K562 (cell line): ENCODE results near the gene NKX2-2. TPM values are rescaled to one million over a fixed set of nuclear protein-coding genes. Genes with fewer than 3 reads are reported as not detected.

Experiments used
- ATAC-seq: fragments of 200-7000 bp; cut with Tn5 transposase; 3 replicates; pipeline ENCODE4 v1.9.1; 2020; ENCODE audit warnings: moderate library complexity
- BruUV-seq: library from RNA; stranded (reverse); fragments of 400-500 nt; replicated peaks from 2 replicates; lab custom pipeline; 2021; lab: Mats Ljungman, UMichigan
- CTCF ChIA-PET: fragments of 300-600 bp; formaldehyde crosslinking; extraction: SDS; loops from one replicate; lab custom pipeline; 2021; ENCODE audit warnings: low intra/inter-chr PET ratio; lab: Yijun Ruan, JAX
- POLR2A ChIA-PET: fragments of 300-600, 350-650 bp; sonication (Branson Sonifier 250); formaldehyde crosslinking; extraction: SDS; loops from one replicate; lab custom pipeline; 2021; ENCODE audit warnings: antibody characterized with exemption, inconsistent platforms; lab: Yijun Ruan, JAX
- DNase-seq, 4 experiments: peaks; one replicate each; pipeline versions ENCODE4 v3.0.0 to v3.0.0-alpha.2; 2011 to 2018; ENCODE audit warnings: low spot score in 3 of 4, mixed read lengths in 3 of 4; ENCODE audit errors: extremely low read depth in 1 of 4
- FAIRE-seq: peaks from 2 replicates; lab custom pipeline; 2011; peaks lifted over from hg19 to GRCh38; lab: Jason Lieb, UNC
- H2AFZ ChIP-seq: 2 replicates; pipeline ENCODE4 v1.6.0; 2011; ENCODE audit warnings: low read depth, low read length, control low read depth, inconsistent platforms
- H3K27ac ChIP-seq: fragments of 200-600 bp; 3 replicates; pipeline ENCODE4 v1.8.0; 2011; ENCODE audit warnings: low read depth, mild to moderate bottlenecking, control low read depth, inconsistent platforms, low read length, moderate library complexity, mixed read lengths; ENCODE audit errors: extremely low read depth
- H3K27me3 ChIP-seq, 2 experiments: fragments of 300-600 bp in 1 of 2; 2 replicates in 1 of 2; 3 replicates in 1 of 2; pipeline versions ENCODE4 v1.6.0 to v1.8.0; 2011; ENCODE audit warnings: inconsistent platforms in 2 of 2, low read length in 2 of 2, mild to moderate bottlenecking in 1 of 2, mixed read lengths in 1 of 2, moderate library complexity in 1 of 2; ENCODE audit not compliant: control insufficient read depth in 2 of 2, insufficient read depth in 2 of 2
- H3K36me3 ChIP-seq: fragments of 300-600 bp; 3 replicates; pipeline ENCODE4 v1.8.0; 2011; ENCODE audit warnings: mild to moderate bottlenecking, low read length, inconsistent platforms; ENCODE audit not compliant: control insufficient read depth, insufficient read depth
- H3K4me1 ChIP-seq, 2 experiments: fragments of 200-600 bp in 1 of 2; replicated peaks in 1 of 2; 2 replicates in 1 of 2; 3 replicates in 1 of 2; pipeline versions ENCODE4 v1.5.1 to v1.8.0; 2011; ENCODE audit warnings: inconsistent platforms in 2 of 2, low read length in 2 of 2, mild to moderate bottlenecking in 1 of 2, mixed read lengths in 1 of 2, moderate library complexity in 1 of 2; ENCODE audit not compliant: control insufficient read depth in 2 of 2, insufficient read depth in 2 of 2
- H3K4me2 ChIP-seq: 2 replicates; pipeline ENCODE4 v1.6.1; 2011; ENCODE audit warnings: low read length, control low read depth, inconsistent platforms, mixed read lengths; ENCODE audit not compliant: insufficient read depth
- H3K4me3 ChIP-seq: fragments of 200-600 bp; sonication (generic), shearing (Covaris generic); 2 replicates; pipeline ENCODE4 v1.5.1; 2016; ENCODE audit warnings: control low read depth, inconsistent platforms
- H3K79me2 ChIP-seq: fragments of 200-600 bp; 3 replicates; pipeline ENCODE4 v1.8.0; 2011; ENCODE audit warnings: low read length, inconsistent platforms; ENCODE audit not compliant: control insufficient read depth, insufficient read depth
- H3K9ac ChIP-seq, 2 experiments: 2 replicates each; pipeline versions ENCODE4 v1.6.0 to v1.6.1; 2011; ENCODE audit warnings: low read depth in 2 of 2, low read length in 2 of 2, control low read depth in 1 of 2, inconsistent platforms in 1 of 2, mild to moderate bottlenecking in 1 of 2, mixed read lengths in 1 of 2; ENCODE audit not compliant: insufficient read depth in 1 of 2
- H3K9me1 ChIP-seq: one replicate; pipeline ENCODE4 v1.6.0; 2011; ENCODE audit warnings: inconsistent platforms, mild to moderate bottlenecking, low read length, moderate library complexity; ENCODE audit not compliant: control insufficient read depth, insufficient read depth
- H3K9me3 ChIP-seq: replicated peaks from 2 replicates; pipeline ENCODE4 v1.5.1; 2011; ENCODE audit warnings: low read depth, low read length, inconsistent platforms; ENCODE audit not compliant: control insufficient read depth, insufficient read depth
- H4K20me1 ChIP-seq: replicated peaks from 2 replicates; pipeline ENCODE4 v1.6.1; 2011; ENCODE audit warnings: low read length, inconsistent platforms, mixed read lengths; ENCODE audit not compliant: control insufficient read depth, insufficient read depth
- FOSL1 ChIP-seq: fragments of 200-800 bp; sonication (Bioruptor generic); conservative IDR thresholded peaks from 2 replicates; pipeline ENCODE4 v1.6.1; 2016; ENCODE audit warnings: missing genetic modification characterization, missing compliant biosample characterization
- WGBS: fragments of 100-300 bp; shearing (Covaris generic); methylation state at CpG from one replicate; pipeline ENCODE4 v1.1.6; 2016; ENCODE audit warnings: low coverage, mixed read lengths; ENCODE audit not compliant: insufficient coverage; ENCODE audit errors: missing lambda C conversion rate; 5-methylcytosine and 5-hydroxymethylcytosine counted together
- in situ Hi-C: fragments of 300-500 bp; cut with MboI; formaldehyde crosslinking; loops from 4 replicates; pipeline ENCODE4 v1.15.0; 2018; ENCODE audit warnings: inconsistent platforms, mixed read lengths
- intact Hi-C: fragments of 100-400 bp; cut with micrococcal nuclease; formaldehyde crosslinking; loops from 2 replicates; pipeline ENCODE4 v1.14.2; 2022
- polyA plus RNA-seq, 8 experiments: library from polyadenylated mRNA; depleted of rRNA in 4 of 8; stranded (reverse) in 5 of 8; unstranded in 3 of 8; fragments of >200 nt; fragmentation: Nextera tagmentation in 2 of 8; fragmentation: Illumina TruSeq in 1 of 8; extraction: Ambion mirVana in 2 of 8; extraction: Trizol in 1 of 8; gene quantifications; 2 replicates each; pipeline versions ENCODE4 v1.2.1 to v1.2.3, GENCODE V29; 2011 to 2014; ENCODE audit warnings: inconsistent platforms in 1 of 8, missing spikeins in 1 of 8
- total RNA-seq, 7 experiments: library from RNA; depleted of rRNA in 6 of 7; stranded (reverse); fragments of >200 nt in 6 of 7; fragmentation: Illumina TruSeq in 2 of 7; extraction: Trizol in 2 of 7; gene quantifications; 2 replicates each; pipeline versions ENCODE4 v1.2.1 to v1.2.3, GENCODE V29; 2011 to 2021; ENCODE audit warnings: low replicate concordance in 1 of 7

Gene NKX2-2
- total and polyA plus RNA-seq, 9 of the 15 experiments (the other 6 are each of a cell fraction or from before 2014, with no cell fraction given) = 0.04 TPM; not detected in 8

GRCh38 chr20:21510414-21511384 lies 3.2 kb downstream of the NKX2-2 start:
- no TSS peak for BruUV-seq
- no peak overlapping the region for H2AFZ ChIP-seq
- TF ChIP-seq FOSL1 = no peak
- TF ChIP-seq, all 486 proteins: peak for 0
- no peak overlapping the region for H3K4me3 ChIP-seq
- FAIRE-seq (no peak), DNase-seq (no peak), ATAC-seq (no peak)
- H3K27ac ChIP-seq = no peak overlapping the region
- H4K20me1 ChIP-seq = no peaks in the 10 kb centered on the region
- peaks cover 0 to 14% of the 10 kb centered on the region in 2 experiments; a peak in 2 of 5 replicates for H3K4me1 ChIP-seq
- CTCF ChIA-PET = no interaction called here
- 28% methylated on average over 19 of the region's 62 CpGs for WGBS
- no peak overlapping the region for H3K9ac ChIP-seq
- no peaks in the 10 kb centered on the region for H3K9me1 ChIP-seq
- no peaks in the 10 kb centered on the region for H3K36me3 ChIP-seq
- H3K4me2 ChIP-seq = no peak overlapping the region
- intact Hi-C loops = no loop called here
- in situ Hi-C loops = no loop called here
- H3K9me3 ChIP-seq = no peaks in the 10 kb centered on the region
- no peaks in the 10 kb centered on the region for H3K79me2 ChIP-seq
- POLR2A ChIA-PET = no interaction called here
- H3K27me3 ChIP-seq = peaks cover 6 to 38% of the 10 kb centered on the region in 2 experiments; a peak in 4 of 5 replicates
